ENCODE results near the gene PCDHB7. TPM values are rescaled to one million over a fixed set of nuclear protein-coding genes. Genes with fewer than 3 reads are reported as not detected.

The PCDHB7 gene
- total RNA-seq, 1 experiment from 2014 or later = not detected

DNA sequence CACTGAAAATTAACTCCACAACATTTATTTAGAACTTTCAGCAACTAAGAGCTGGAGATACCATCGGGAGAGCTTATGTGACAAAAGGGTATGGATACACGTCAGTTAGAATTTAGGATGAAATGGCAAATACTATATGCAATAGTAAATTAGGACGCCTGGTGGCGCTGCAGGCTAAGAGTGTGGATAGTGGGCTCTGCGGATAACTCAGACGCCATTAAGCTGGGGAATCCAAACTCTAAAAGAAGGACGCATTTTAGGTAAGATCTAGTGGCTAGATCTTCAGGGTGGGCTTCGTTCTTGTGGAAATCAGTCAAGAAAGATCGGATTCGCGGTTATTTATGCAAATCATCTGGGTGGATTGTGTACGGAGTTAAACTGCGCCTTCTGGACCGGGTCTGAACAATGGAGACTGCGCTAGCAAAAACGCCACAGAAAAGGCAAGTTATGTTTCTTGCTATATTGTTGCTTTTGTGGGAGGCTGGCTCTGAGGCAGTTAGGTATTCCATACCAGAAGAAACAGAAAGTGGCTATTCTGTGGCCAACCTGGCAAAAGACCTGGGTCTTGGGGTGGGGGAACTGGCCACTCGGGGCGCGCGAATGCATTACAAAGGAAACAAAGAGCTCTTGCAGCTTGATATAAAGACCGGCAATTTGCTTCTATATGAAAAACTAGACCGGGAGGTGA, 37.3 kb upstream of the PCDHB7 start, which contains the start of gene PCDHB5:
PCDHB5 (plus strand) TSS at position 177 of the 688 bp plus-strand sequence; CDS start at position 406, 229 bp downstream.
- ChIA-PET CTCF (no interaction called here), RAD21 (ENCODE audit: low non-redundant PET in 1 of 2, low total read pairs in 2 of 2, uncharacterized antibody in 2 of 2, unreplicated experiment in 2 of 2) (no interaction called here), POLR2A (no interaction called here)
- no peak for ATAC-seq
- no peaks in the 10 kb centered on the region for H3K27me3 ChIP-seq (ENCODE audit: insufficient read depth, low read length)
- no peak within 1 kb of the TSS for H3K4me3 ChIP-seq (replicated peaks in 1 of 2; ENCODE audit: low read depth in 1 of 2, low read length in 2 of 2)
- H3K9me2 ChIP-seq (ENCODE audit: insufficient read depth) = no peaks in the 10 kb centered on the region
- no peak within 1 kb of the TSS for H3K27ac ChIP-seq (ENCODE audit: low read depth, low read length)
- no TSS peak for BruUV-seq (replicated peaks)
- no peaks in the 10 kb centered on the region for H3K36me3 ChIP-seq (ENCODE audit: control insufficient read depth in 1 of 2, insufficient read depth in 2 of 2, low read length in 2 of 2)
- H2AFZ ChIP-seq (ENCODE audit: low read depth, low read length, poor library complexity, severe bottlenecking) = no peak within 1 kb of the TSS
- H3K4me2 ChIP-seq (ENCODE audit: low read length) = no peak within 1 kb of the TSS
- H3K79me2 ChIP-seq (ENCODE audit: insufficient read depth, low read length) = no peaks in the 10 kb centered on the region
- intact Hi-C loops (cut with micrococcal nuclease) = no loop called here
- no peak within 1 kb of the TSS for H3K9ac ChIP-seq (ENCODE audit: low read length)
- no peaks in the 10 kb centered on the region for H4K20me1 ChIP-seq (ENCODE audit: insufficient read depth)
- H3K9me3 ChIP-seq (ENCODE audit: control insufficient read depth in 1 of 2, insufficient read depth in 1 of 2, low read depth in 1 of 2, low read length in 2 of 2) = peaks cover 0 to 14% of the 10 kb centered on the region in 2 experiments; a peak in 2 of 4 replicates
- no peak for DNase-seq (ENCODE audit: low read depth, low spot score)
- TF ChIP-seq, protein P1, sequence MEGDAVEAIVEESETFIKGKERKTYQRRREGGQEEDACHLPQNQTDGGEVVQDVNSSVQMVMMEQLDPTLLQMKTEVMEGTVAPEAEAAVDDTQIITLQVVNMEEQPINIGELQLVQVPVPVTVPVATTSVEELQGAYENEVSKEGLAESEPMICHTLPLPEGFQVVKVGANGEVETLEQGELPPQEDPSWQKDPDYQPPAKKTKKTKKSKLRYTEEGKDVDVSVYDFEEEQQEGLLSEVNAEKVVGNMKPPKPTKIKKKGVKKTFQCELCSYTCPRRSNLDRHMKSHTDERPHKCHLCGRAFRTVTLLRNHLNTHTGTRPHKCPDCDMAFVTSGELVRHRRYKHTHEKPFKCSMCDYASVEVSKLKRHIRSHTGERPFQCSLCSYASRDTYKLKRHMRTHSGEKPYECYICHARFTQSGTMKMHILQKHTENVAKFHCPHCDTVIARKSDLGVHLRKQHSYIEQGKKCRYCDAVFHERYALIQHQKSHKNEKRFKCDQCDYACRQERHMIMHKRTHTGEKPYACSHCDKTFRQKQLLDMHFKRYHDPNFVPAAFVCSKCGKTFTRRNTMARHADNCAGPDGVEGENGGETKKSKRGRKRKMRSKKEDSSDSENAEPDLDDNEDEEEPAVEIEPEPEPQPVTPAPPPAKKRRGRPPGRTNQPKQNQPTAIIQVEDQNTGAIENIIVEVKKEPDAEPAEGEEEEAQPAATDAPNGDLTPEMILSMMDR (IDR thresholded peaks at IDR 0.05 in 2 of 3, conservative IDR thresholded peaks at IDR 0.05 in 1 of 3; ENCODE audit: borderline replicate concordance in 1 of 3, insufficient read depth in 1 of 3, low read depth in 2 of 3, low read length in 2 of 3) = peak in 1 of 3 experiments; percentile 40; a peak in 2 of 6 replicates
- 0 out of 2 replicates have a peak, but pooled peaks have one; percentile 14 for TF ChIP-seq RAD21 (IDR thresholded peaks at IDR 0.05; ENCODE audit: low read depth)
- no peak for TF ChIP-seq CBX3 (IDR thresholded peaks at IDR 0.05; ENCODE audit: low read depth)
- TF ChIP-seq JUND (IDR thresholded peaks at IDR 0.05) = no peak
- H3K4me1 ChIP-seq (ENCODE audit: control insufficient read depth in 1 of 2, insufficient read depth in 2 of 2, low read length in 2 of 2) = no peaks in the 10 kb centered on the region

DNA sequence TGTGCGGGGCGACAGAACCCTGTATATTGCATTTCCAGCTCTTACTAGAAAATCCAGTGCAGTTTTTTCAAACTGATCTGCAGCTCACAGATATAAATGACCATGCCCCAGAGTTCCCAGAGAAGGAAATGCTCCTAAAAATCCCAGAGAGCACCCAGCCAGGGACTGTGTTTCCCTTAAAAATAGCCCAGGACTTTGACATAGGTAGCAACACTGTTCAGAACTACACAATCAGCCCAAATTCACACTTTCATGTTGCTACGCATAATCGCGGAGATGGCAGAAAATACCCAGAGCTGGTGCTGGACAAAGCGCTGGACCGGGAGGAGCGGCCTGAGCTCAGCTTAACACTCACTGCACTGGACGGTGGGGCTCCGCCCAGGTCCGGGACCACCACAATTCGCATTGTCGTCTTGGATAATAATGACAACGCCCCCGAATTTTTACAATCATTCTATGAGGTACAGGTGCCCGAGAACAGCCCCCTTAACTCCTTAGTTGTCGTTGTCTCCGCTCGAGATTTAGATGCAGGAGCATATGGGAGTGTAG, 36.7 kb upstream of the PCDHB7 start:
- H3K4me3 ChIP-seq (replicated peaks in 1 of 2; ENCODE audit: low read depth in 1 of 2, low read length in 2 of 2) = no peak overlapping the region
- H3K9ac ChIP-seq (ENCODE audit: low read length) = no peak overlapping the region
- no peaks in the 10 kb centered on the region for H3K79me2 ChIP-seq (ENCODE audit: insufficient read depth, low read length)
- DNase-seq (ENCODE audit: low read depth, low spot score) (no peak), ATAC-seq (no peak)
- CTCF ChIA-PET = no interaction called here
- no peak overlapping the region for H3K4me2 ChIP-seq (ENCODE audit: low read length)
- no peaks in the 10 kb centered on the region for H4K20me1 ChIP-seq (ENCODE audit: insufficient read depth)
- intact Hi-C loops (cut with micrococcal nuclease) = no loop called here
- no peak overlapping the region for H3K27ac ChIP-seq (ENCODE audit: low read depth, low read length)
- no peaks in the 10 kb centered on the region for H3K27me3 ChIP-seq (ENCODE audit: insufficient read depth, low read length)
- BruUV-seq (replicated peaks) = no TSS peak
- POLR2A ChIA-PET = no interaction called here
- no peaks in the 10 kb centered on the region for H3K9me2 ChIP-seq (ENCODE audit: insufficient read depth)
- RAD21 ChIA-PET (ENCODE audit: low non-redundant PET in 1 of 2, low total read pairs in 2 of 2, uncharacterized antibody in 2 of 2, unreplicated experiment in 2 of 2) = no interaction called here
- no peaks in the 10 kb centered on the region for H3K36me3 ChIP-seq (ENCODE audit: control insufficient read depth in 1 of 2, insufficient read depth in 2 of 2, low read length in 2 of 2)
- no peak overlapping the region for H2AFZ ChIP-seq (ENCODE audit: low read depth, low read length, poor library complexity, severe bottlenecking)
- H3K9me3 ChIP-seq (ENCODE audit: control insufficient read depth in 1 of 2, insufficient read depth in 1 of 2, low read depth in 1 of 2, low read length in 2 of 2) = peaks cover 0 to 14% of the 10 kb centered on the region in 2 experiments; a peak in 2 of 4 replicates
- no peaks in the 10 kb centered on the region for H3K4me1 ChIP-seq (ENCODE audit: control insufficient read depth in 1 of 2, insufficient read depth in 2 of 2, low read length in 2 of 2)
- no peak for TF ChIP-seq ZFX (IDR thresholded peaks at IDR 0.05)
- no peak for TF ChIP-seq SP1 (IDR thresholded peaks at IDR 0.05; ENCODE audit: low read depth)
- TF ChIP-seq, protein P2, sequence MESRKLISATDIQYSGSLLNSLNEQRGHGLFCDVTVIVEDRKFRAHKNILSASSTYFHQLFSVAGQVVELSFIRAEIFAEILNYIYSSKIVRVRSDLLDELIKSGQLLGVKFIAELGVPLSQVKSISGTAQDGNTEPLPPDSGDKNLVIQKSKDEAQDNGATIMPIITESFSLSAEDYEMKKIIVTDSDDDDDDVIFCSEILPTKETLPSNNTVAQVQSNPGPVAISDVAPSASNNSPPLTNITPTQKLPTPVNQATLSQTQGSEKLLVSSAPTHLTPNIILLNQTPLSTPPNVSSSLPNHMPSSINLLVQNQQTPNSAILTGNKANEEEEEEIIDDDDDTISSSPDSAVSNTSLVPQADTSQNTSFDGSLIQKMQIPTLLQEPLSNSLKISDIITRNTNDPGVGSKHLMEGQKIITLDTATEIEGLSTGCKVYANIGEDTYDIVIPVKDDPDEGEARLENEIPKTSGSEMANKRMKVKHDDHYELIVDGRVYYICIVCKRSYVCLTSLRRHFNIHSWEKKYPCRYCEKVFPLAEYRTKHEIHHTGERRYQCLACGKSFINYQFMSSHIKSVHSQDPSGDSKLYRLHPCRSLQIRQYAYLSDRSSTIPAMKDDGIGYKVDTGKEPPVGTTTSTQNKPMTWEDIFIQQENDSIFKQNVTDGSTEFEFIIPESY (IDR thresholded peaks at IDR 0.05; ENCODE audit: extremely low read depth, insufficient replicate concordance, low read length) = no peak
- no peak for TF ChIP-seq JUND (IDR thresholded peaks at IDR 0.05)
- no peak for TF ChIP-seq EZH2phosphoT487 (IDR thresholded peaks at IDR 0.05; ENCODE audit: borderline replicate concordance)
- TF ChIP-seq RAD21 (IDR thresholded peaks at IDR 0.05; ENCODE audit: low read depth) = no peak
- TF ChIP-seq, protein P3, sequence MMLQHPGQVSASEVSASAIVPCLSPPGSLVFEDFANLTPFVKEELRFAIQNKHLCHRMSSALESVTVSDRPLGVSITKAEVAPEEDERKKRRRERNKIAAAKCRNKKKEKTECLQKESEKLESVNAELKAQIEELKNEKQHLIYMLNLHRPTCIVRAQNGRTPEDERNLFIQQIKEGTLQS (IDR thresholded peaks at IDR 0.05) = no peak
- TF ChIP-seq CEBPB (IDR thresholded peaks at IDR 0.05; ENCODE audit: low read depth) = no peak
- TF ChIP-seq CBX3 (IDR thresholded peaks at IDR 0.05; ENCODE audit: low read depth) = no peak
- TF ChIP-seq POLR2AphosphoS5 (IDR thresholded peaks at IDR 0.05; ENCODE audit: low read depth, low read length) = no peak
- no peak for TF ChIP-seq FOSL1 (IDR thresholded peaks at IDR 0.05; ENCODE audit: low read depth)
- TF ChIP-seq TCF7L2 (IDR thresholded peaks at IDR 0.05; ENCODE audit: borderline replicate concordance, extremely low read depth, insufficient read depth, insufficient read length) = no peak
- TF ChIP-seq EZH2 (IDR thresholded peaks at IDR 0.05) = no peak
- no peak for TF ChIP-seq SRF (IDR thresholded peaks at IDR 0.05; ENCODE audit: low read depth)
- no peak for TF ChIP-seq YY1 (IDR thresholded peaks at IDR 0.05; ENCODE audit: extremely low read depth, insufficient replicate concordance, low read depth, low read length)
